Skeletal muscle satellite cell (primary cell): ENCODE measurements around the gene MYBPHL.

Experiments
- H3K27me3 ChIP-seq: 2 replicates; pipeline ENCODE4 v1.7.0; 2013; ENCODE audit warnings: low read length; ENCODE audit not compliant: control insufficient read depth, insufficient read depth
- H3K36me3 ChIP-seq: 2 replicates; pipeline ENCODE4 v1.7.0; 2013; ENCODE audit warnings: mild to moderate bottlenecking, control low read depth, low read length; ENCODE audit not compliant: insufficient read depth
- H3K4me1 ChIP-seq: 2 replicates; pipeline ENCODE4 v1.7.0; 2013; ENCODE audit warnings: low read length; ENCODE audit not compliant: control insufficient read depth, insufficient read depth
- H3K4me2 ChIP-seq: 2 replicates; pipeline ENCODE4 v1.7.0; 2013; ENCODE audit warnings: mild to moderate bottlenecking, low read length
- H3K4me3 ChIP-seq: 2 replicates; pipeline ENCODE4 v1.7.0; 2013; ENCODE audit warnings: low read length
- H3K9ac ChIP-seq: 2 replicates; pipeline ENCODE4 v1.7.0; 2013; ENCODE audit warnings: mild to moderate bottlenecking, low read depth, low read length, moderate library complexity
- H3K9me3 ChIP-seq: replicated peaks from 2 replicates; pipeline ENCODE4 v1.7.0; 2013; ENCODE audit warnings: mild to moderate bottlenecking, control low read depth, low read length

Gene MYBPHL

DNA sequence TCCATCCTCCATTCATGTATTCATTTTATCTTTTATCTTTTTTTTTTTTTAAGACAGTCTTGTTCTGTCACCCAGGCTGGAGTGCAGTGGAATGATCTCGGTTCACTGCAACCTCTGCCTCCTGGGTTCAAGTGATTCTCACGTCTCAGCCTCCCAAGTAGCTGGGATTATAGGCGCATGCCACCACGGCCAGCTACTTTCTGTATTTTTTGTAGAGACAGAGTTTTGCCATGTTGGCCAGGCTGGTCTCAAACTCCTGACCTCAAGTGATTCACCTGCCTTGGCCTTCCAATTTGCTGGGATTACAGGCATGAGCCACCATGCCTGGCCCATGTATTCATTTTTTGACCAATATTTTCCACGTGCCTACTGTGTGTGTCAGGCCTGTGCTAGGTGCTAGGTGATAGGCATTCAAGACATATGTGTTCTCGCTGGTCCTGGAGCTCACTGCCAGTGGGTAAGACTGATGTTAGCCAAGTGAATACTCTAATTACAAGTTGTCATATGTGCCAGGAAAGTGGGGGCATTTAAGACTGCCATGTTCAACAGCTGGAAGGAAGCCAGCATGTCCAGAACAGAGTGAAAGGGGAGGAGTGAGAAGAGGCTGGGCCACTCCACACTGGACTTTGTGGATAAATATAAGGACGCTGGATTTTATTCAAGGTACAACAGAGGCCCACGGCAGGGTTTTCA lies 62.8 kb downstream of the MYBPHL start:
- Histone ChIP-seq H3K9ac (no peak overlapping the region), H3K27me3 (no peaks in the 10 kb centered on the region), H3K4me2 (no peak overlapping the region), H3K4me3 (no peak overlapping the region), H3K4me1 (peaks cover 22% of the 10 kb centered on the region), H3K9me3 (no peaks in the 10 kb centered on the region), H3K36me3 (peaks cover 9% of the 10 kb centered on the region)

DNA sequence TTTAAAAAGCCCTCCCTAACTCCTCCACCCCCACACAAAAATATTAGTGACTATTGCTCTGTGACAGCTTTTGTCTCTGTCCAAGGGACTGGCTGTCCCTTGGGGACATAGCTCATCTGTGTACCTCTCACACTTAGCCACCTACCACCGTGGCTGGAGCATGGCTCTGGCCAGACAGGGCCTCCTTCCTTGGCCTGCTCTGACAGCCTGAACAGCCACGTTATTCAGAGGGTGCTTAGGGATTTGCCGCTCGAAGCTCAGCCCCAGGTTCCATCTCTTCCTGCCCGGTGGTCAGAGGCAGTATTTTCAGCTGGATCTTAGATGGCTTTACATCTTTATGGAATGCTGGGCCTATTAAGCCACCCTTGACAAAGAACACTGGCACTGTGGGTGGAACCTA lies 63.6 kb downstream of the MYBPHL start:
- no peak overlapping the region for H3K9ac ChIP-seq
- peaks cover 20% of the 10 kb centered on the region for H3K4me1 ChIP-seq
- H3K36me3 ChIP-seq, result peaks cover 17% of the 10 kb centered on the region
- H3K4me2 ChIP-seq, result no peak overlapping the region
- H3K4me3 ChIP-seq, result no peak overlapping the region
- no peaks in the 10 kb centered on the region for H3K27me3 ChIP-seq
- H3K9me3 ChIP-seq, result no peaks in the 10 kb centered on the region

- Histone ChIP-seq H3K9ac (no peak overlapping the region), H3K36me3 (peaks cover 25% of the 10 kb centered on the region), H3K27me3 (no peaks in the 10 kb centered on the region), H3K4me1 (peaks cover 20% of the 10 kb centered on the region), H3K4me3 (no peak overlapping the region), H3K9me3 (no peaks in the 10 kb centered on the region), H3K4me2 (peak overlapping the region; percentile 19)
Observed at GRCh38 chr1:109242387-109242786, 64.4 kb downstream of the MYBPHL start.
